Keratinocyte (primary cell): ENCODE results near the gene CAPNS2.

Experiments used
- CTCF ChIP-seq, 3 experiments: IDR thresholded peaks in 1 of 3; conservative IDR thresholded peaks in 1 of 3; optimal IDR thresholded peaks in 1 of 3; 2 replicates in 2 of 3; 3 replicates in 1 of 3; pipeline versions ENCODE3 to v1.5.1; 2011; ENCODE audit warnings: low read length in 3 of 3, mild to moderate bottlenecking in 3 of 3, moderate library complexity in 2 of 3, control low read depth in 1 of 3, inconsistent platforms in 1 of 3; ENCODE audit not compliant: insufficient read depth in 2 of 3; ENCODE audit errors: extremely low read depth in 1 of 3
- EZH2 ChIP-seq: IDR thresholded peaks from one replicate; pipeline ENCODE4 v1.6.1; 2012; ENCODE audit warnings: inconsistent platforms, mild to moderate bottlenecking, low read length, moderate library complexity

GRCh38 chr16:55605754-55606336 lies 39.4 kb downstream of the CAPNS2 start:
- no peak for TF ChIP-seq CTCF (optimal IDR thresholded peaks at IDR 0.05 in 1 of 3, IDR thresholded peaks at IDR 0.05 in 1 of 3, conservative IDR thresholded peaks at IDR 0.05 in 1 of 3; ENCODE audit: extremely low read depth in 1 of 3, insufficient read depth in 2 of 3, low read length in 3 of 3)
- no peak for TF ChIP-seq EZH2
